PC-9 (cell line): ENCODE measurements around the gene CC2D1A.

Experiments used
- CTCF ChIP-seq: fragments of 200-600 bp; sonication (generic); conservative IDR thresholded peaks from 2 replicates; pipeline ENCODE4 v1.6.1; 2017; ENCODE audit warnings: mixed run types, antibody characterized with exemption, mild to moderate bottlenecking, moderate library complexity
- EZH2 ChIP-seq: fragments of 200-600 bp; sonication (generic); IDR thresholded peaks from 2 replicates; pipeline ENCODE4 v1.8.0; 2017; ENCODE audit warnings: antibody characterized with exemption, low read depth

- TF ChIP-seq CTCF (no peak), EZH2 (no peak)
Measured at GRCh38 chr19:13859361-13859880, 46.6 kb upstream of the CC2D1A start.
